ENCODE measurements around the gene RASGRP2.

RASGRP2 gene

GRCh38 chr11:64770120-64770519 is 26.2 kb upstream of the RASGRP2 start:
- DNase-seq (ENCODE audit: low spot score): no peak

GRCh38 chr11:64769283-64769682 is 25.3 kb upstream of the RASGRP2 start:
- no peak for DNase-seq (ENCODE audit: low spot score)

GRCh38 chr11:64768300-64768694 is 24.4 kb upstream of the RASGRP2 start:
- DNase-seq (ENCODE audit: low spot score): no peak

- DNase-seq (ENCODE audit: low spot score): peak; percentile 52
These were observed 23.7 kb upstream of the RASGRP2 start for GRCh38 chr11:64767344-64768299.

GRCh38 chr11:64766881-64767280 is 22.9 kb upstream of the RASGRP2 start:
- no peak for DNase-seq (ENCODE audit: low spot score)

GRCh38 chr11:64765851-64766665 is 22.1 kb upstream of the RASGRP2 start:
- DNase-seq (ENCODE audit: low spot score): no peak

GRCh38 chr11:64765291-64765850 is 21.4 kb upstream of the RASGRP2 start:
- DNase-seq (ENCODE audit: low spot score): no peak

- DNase-seq (ENCODE audit: low spot score): no peak
These were observed 20.8 kb upstream of the RASGRP2 start for GRCh38 chr11:64764753-64765152.

GRCh38 chr11:64764040-64764611 is 20.2 kb upstream of the RASGRP2 start:
- no peak for DNase-seq (ENCODE audit: low spot score)

GRCh38 chr11:64763526-64764039 is 19.6 kb upstream of the RASGRP2 start:
- no peak for DNase-seq (ENCODE audit: low spot score)

- DNase-seq (ENCODE audit: low spot score): no peak
These were observed 19.0 kb upstream of the RASGRP2 start for GRCh38 chr11:64762674-64763525.

- DNase-seq (ENCODE audit: low spot score): no peak
These were observed 18.3 kb upstream of the RASGRP2 start for GRCh38 chr11:64762277-64762673.

GRCh38 chr11:64760759-64761420 is 16.9 kb upstream of the RASGRP2 start:
- DNase-seq (ENCODE audit: low spot score): no peak

- DNase-seq (ENCODE audit: low spot score): no peak
These were observed 16.1 kb upstream of the RASGRP2 start, which contains the start of gene PYGM for GRCh38 chr11:64759722-64760719. PYGM (minus strand) TSS chr11:64759974; CDS start chr11:64759898, 76 bp downstream.

GRCh38 chr11:64759131-64759721 is 15.3 kb upstream of the RASGRP2 start:
- no peak for DNase-seq (ENCODE audit: low spot score)

- no peak for DNase-seq (ENCODE audit: low spot score)
These were observed 14.6 kb upstream of the RASGRP2 start for GRCh38 chr11:64758330-64759079.

- DNase-seq (ENCODE audit: low spot score): no peak
These were observed 13.8 kb upstream of the RASGRP2 start for GRCh38 chr11:64757549-64758329.
